DMS153 treated with DMSO at 0.1 percent for 48 hours (cell line): Measurements from ENCODE around the gene RNF8.
"Not testable (repeated sequence)": the region's sequence is repeated elsewhere in the genome, so short reads cannot be mapped to it uniquely, and the experiment has no call there.

Source experiments
- DNase-seq: peaks from one replicate; lab custom pipeline; 2025; ENCODE audit not compliant: unreplicated experiment; lab: John Stamatoyannopoulos, UW

RNF8 gene

GRCh38 chr6:37442416-37443215 is 88.8 kb downstream of the RNF8 start:
- no peak for DNase-seq

- not testable (repeated sequence) for DNase-seq
Observed at GRCh38 chr6:37443216-37443542, 89.4 kb downstream of the RNF8 start.
